IPS-15b (cell line): Measurements from ENCODE around the gene GINM1.

Experiments used
- H3K27me3 ChIP-seq: one replicate; pipeline ENCODE4 v1.6.1; 2013; ENCODE audit warnings: low read length; ENCODE audit not compliant: control insufficient read depth, insufficient read depth
- H3K36me3 ChIP-seq: one replicate; pipeline ENCODE4 v1.6.1; 2013; ENCODE audit warnings: low read length; ENCODE audit not compliant: control insufficient read depth, insufficient read depth
- H3K4me1 ChIP-seq: one replicate; pipeline ENCODE4 v1.6.1; 2013; ENCODE audit warnings: mild to moderate bottlenecking, low read length; ENCODE audit not compliant: control insufficient read depth, insufficient read depth
- H3K4me3 ChIP-seq: one replicate; pipeline ENCODE4 v1.5.1; 2013; ENCODE audit warnings: low read depth, low read length
- H3K9ac ChIP-seq: one replicate; pipeline ENCODE4 v1.6.1; 2013; ENCODE audit warnings: low read depth, mild to moderate bottlenecking, low read length
- H3K9me3 ChIP-seq: one replicate; pipeline ENCODE4 v1.6.1; 2013; ENCODE audit warnings: mild to moderate bottlenecking, low read length; ENCODE audit not compliant: control insufficient read depth, insufficient read depth

The GINM1 gene

GRCh38 chr6:149563203-149563927 is 2.8 kb upstream of the GINM1 start:
- Histone ChIP-seq H3K4me1 (no peaks in the 10 kb centered on the region), H3K9me3 (no peaks in the 10 kb centered on the region), H3K36me3 (no peaks in the 10 kb centered on the region), H3K9ac (no peak overlapping the region), H3K27me3 (peaks cover 3% of the 10 kb centered on the region), H3K4me3 (no peak overlapping the region)

- H3K27me3 ChIP-seq: peaks cover 3% of the 10 kb centered on the region
- no peaks in the 10 kb centered on the region for H3K9me3 ChIP-seq
- H3K9ac ChIP-seq: no peak overlapping the region
- no peaks in the 10 kb centered on the region for H3K4me1 ChIP-seq
- H3K36me3 ChIP-seq: no peaks in the 10 kb centered on the region
- no peak overlapping the region for H3K4me3 ChIP-seq
These were observed 2.2 kb upstream of the GINM1 start for GRCh38 chr6:149563928-149564325.

DNA sequence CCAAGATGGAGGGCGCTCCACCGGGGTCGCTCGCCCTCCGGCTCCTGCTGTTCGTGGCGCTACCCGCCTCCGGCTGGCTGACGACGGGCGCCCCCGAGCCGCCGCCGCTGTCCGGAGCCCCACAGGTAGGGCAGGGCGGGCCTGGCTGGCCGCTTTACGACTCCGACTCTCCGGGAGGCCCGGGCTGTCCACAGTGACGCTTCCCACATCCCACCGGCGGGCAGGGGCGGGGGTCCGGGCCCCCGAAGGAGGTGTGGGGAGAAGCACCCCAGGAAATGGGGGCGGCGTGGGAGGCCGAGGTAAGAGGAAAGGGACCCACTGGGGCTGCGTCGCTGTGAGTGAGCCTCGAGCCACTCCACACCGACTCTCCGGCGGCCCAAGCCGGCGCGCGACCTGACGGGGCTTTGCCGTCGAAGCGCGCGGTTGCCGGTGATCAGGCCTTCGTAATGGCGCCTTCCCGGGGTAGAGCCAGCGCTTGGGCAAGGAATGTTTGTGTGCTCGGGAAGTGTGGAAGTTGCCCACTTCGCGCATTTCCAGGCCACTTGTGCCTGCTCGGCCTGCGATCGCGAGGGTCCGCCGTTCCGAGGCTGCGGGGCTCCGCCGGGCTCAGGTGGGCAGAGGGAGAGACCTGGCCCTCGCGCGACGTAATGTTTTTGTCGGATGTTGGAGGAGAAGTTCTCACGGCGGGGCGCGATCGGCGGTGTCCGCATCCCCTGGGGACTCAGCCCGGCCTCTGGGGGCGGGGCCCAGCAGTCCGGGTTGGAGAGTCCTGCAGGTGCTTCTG is 427 bp downstream of the GINM1 start:
- peak overlapping the region; percentile 79 for H3K9ac ChIP-seq
- H3K9me3 ChIP-seq: no peaks in the 10 kb centered on the region
- peaks cover 3% of the 10 kb centered on the region for H3K27me3 ChIP-seq
- no peaks in the 10 kb centered on the region for H3K36me3 ChIP-seq
- H3K4me3 ChIP-seq: peak overlapping the region; percentile 95
- no peaks in the 10 kb centered on the region for H3K4me1 ChIP-seq

- Histone ChIP-seq H3K4me3 (peak overlapping the region; percentile 95), H3K4me1 (no peaks in the 10 kb centered on the region)
These were observed 1.0 kb downstream of the GINM1 start for GRCh38 chr6:149567194-149567586.

GRCh38 chr6:149567945-149568585 is 1.9 kb downstream of the GINM1 start:
- no peaks in the 10 kb centered on the region for H3K9me3 ChIP-seq
- H3K9ac ChIP-seq: no peak overlapping the region
- H3K36me3 ChIP-seq: no peaks in the 10 kb centered on the region
- peaks cover 3% of the 10 kb centered on the region for H3K27me3 ChIP-seq
- H3K4me3 ChIP-seq: no peak overlapping the region
- H3K4me1 ChIP-seq: no peaks in the 10 kb centered on the region

More at GRCh38 chr6:149567194-149567586, 1.0 kb downstream of the GINM1 start:
- H3K27me3 ChIP-seq: peaks cover 3% of the 10 kb centered on the region
- H3K9me3 ChIP-seq: no peaks in the 10 kb centered on the region
- H3K36me3 ChIP-seq: no peaks in the 10 kb centered on the region
- no peak overlapping the region for H3K9ac ChIP-seq

DNA sequence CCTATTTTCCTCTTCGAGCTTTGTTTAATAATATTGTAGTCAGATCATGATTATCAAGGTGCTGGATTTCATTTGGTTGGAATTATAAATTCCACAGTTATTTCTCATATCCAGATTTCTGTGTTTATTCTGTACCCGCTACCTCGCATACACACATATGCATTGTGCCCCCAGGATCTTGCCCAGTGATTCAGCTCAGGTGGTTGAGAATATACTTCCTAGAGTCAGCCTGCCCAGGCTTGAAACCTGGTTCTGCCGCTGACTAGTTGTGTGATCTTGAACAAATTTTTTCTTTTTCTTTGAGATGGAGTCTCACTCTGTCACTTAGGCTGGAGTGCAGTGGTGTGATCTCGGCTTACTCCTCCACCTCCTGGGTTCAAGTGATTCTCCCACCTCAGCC is 14.7 kb downstream of the GINM1 start:
- Histone ChIP-seq H3K4me1 (no peaks in the 10 kb centered on the region), H3K36me3 (peaks cover 3% of the 10 kb centered on the region), H3K27me3 (no peaks in the 10 kb centered on the region), H3K9ac (no peak overlapping the region), H3K4me3 (no peak overlapping the region), H3K9me3 (no peaks in the 10 kb centered on the region)

GRCh38 chr6:149581349-149581748 is 15.2 kb downstream of the GINM1 start:
- H3K9ac ChIP-seq: no peak overlapping the region
- H3K9me3 ChIP-seq: no peaks in the 10 kb centered on the region
- peaks cover 3% of the 10 kb centered on the region for H3K36me3 ChIP-seq
- H3K4me3 ChIP-seq: no peak overlapping the region
- H3K27me3 ChIP-seq: no peaks in the 10 kb centered on the region
- H3K4me1 ChIP-seq: no peaks in the 10 kb centered on the region

GRCh38 chr6:149586149-149586548 is 20.0 kb downstream of the GINM1 start:
- no peak overlapping the region for H3K9ac ChIP-seq
- H3K36me3 ChIP-seq: peaks cover 4% of the 10 kb centered on the region
- no peaks in the 10 kb centered on the region for H3K27me3 ChIP-seq
- H3K9me3 ChIP-seq: no peaks in the 10 kb centered on the region
- H3K4me1 ChIP-seq: no peaks in the 10 kb centered on the region
- no peak overlapping the region for H3K4me3 ChIP-seq

DNA sequence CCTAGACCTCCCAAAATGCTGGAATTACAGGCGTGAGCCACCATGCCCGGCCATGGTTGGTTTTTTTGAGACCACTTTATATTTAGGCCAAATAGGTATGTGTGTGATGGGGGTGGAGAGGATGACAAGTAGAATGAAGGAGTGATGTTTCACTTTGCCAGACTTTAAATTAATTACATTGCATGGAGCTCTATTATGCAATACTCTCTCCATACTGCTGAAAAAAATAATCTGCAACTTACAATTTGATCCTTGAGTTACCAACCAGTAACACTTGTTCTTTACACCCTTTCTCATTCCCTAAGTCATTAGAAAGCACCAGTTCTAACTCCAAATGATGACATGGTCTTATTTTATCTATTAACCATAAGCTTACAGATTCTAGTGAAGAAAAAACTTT is 26.8 kb downstream of the GINM1 start:
- Histone ChIP-seq H3K4me3 (no peak overlapping the region), H3K9ac (no peak overlapping the region), H3K36me3 (peaks cover 21% of the 10 kb centered on the region), H3K9me3 (no peaks in the 10 kb centered on the region), H3K27me3 (no peaks in the 10 kb centered on the region), H3K4me1 (no peaks in the 10 kb centered on the region)

DNA sequence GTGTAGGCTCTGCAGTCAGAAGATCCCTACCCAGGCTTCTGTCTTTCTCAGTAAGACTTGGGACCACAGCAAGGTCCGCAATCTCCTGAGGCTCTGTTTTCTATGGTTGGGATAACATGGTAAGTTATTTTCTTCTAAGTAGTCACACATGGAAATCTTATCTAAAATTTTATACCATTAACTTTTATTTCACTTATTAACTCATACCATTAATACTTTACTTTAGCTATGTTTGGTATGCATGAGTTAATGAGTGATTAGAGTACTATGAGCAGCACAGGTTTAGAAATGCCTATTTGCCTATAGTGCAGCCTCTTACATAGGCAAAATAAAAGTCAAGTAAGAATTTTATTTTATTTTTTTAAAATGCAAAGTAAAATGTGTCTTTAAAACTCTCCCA is 27.2 kb downstream of the GINM1 start:
- no peaks in the 10 kb centered on the region for H3K9me3 ChIP-seq
- H3K9ac ChIP-seq: no peak overlapping the region
- H3K4me3 ChIP-seq: no peak overlapping the region
- no peaks in the 10 kb centered on the region for H3K4me1 ChIP-seq
- H3K27me3 ChIP-seq: no peaks in the 10 kb centered on the region
- H3K36me3 ChIP-seq: peaks cover 21% of the 10 kb centered on the region

DNA sequence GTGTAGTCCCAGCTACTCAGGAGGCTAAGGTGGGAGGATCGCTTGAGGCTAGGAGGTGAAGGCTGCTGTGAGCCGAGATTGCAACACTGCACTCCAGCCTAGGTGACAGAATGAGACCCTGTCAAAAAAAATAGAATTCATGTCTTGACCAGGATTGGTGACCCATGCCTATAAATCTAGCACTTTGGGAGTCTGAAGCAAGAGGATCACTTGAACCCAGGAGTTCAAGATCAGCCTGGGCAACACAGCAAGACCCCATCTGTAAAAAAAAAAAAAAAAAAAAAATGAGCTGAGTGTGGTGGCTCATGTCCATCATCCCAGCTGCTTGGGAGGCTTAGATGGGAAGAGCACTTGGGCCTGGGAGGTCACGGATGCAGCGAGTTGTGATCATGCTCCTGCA is 34.3 kb downstream of the GINM1 start:
- no peak overlapping the region for H3K4me3 ChIP-seq
- H3K9ac ChIP-seq: no peak overlapping the region
- no peaks in the 10 kb centered on the region for H3K27me3 ChIP-seq
- no peaks in the 10 kb centered on the region for H3K36me3 ChIP-seq
- no peaks in the 10 kb centered on the region for H3K9me3 ChIP-seq
- H3K4me1 ChIP-seq: no peaks in the 10 kb centered on the region
